Uterus (tissue), 2 donors: ENCODE results near the gene SELP.

Source experiments
- POLR2A ChIP-seq, 2 donors: fragments of 450-650 bp; IDR thresholded peaks; one replicate each; pipeline ENCODE4 v1.6.1; 2016; ENCODE audit warnings: antibody characterized with exemption in 2 of 2, mild to moderate bottlenecking in 1 of 2, moderate library complexity in 1 of 2
- TF ChIP-seq, protein P1 (sequence below), 4 experiments: fragments of 200-600 bp in 2 of 4; fragments of 450-650 bp in 2 of 4; sonication (generic) in 2 of 4; IDR thresholded peaks; one replicate each; pipeline ENCODE4 v1.5.1; 2016 to 2019; ENCODE audit warnings: antibody characterized with exemption in 4 of 4, mild to moderate bottlenecking in 2 of 4, moderate library complexity in 1 of 4

DNA sequence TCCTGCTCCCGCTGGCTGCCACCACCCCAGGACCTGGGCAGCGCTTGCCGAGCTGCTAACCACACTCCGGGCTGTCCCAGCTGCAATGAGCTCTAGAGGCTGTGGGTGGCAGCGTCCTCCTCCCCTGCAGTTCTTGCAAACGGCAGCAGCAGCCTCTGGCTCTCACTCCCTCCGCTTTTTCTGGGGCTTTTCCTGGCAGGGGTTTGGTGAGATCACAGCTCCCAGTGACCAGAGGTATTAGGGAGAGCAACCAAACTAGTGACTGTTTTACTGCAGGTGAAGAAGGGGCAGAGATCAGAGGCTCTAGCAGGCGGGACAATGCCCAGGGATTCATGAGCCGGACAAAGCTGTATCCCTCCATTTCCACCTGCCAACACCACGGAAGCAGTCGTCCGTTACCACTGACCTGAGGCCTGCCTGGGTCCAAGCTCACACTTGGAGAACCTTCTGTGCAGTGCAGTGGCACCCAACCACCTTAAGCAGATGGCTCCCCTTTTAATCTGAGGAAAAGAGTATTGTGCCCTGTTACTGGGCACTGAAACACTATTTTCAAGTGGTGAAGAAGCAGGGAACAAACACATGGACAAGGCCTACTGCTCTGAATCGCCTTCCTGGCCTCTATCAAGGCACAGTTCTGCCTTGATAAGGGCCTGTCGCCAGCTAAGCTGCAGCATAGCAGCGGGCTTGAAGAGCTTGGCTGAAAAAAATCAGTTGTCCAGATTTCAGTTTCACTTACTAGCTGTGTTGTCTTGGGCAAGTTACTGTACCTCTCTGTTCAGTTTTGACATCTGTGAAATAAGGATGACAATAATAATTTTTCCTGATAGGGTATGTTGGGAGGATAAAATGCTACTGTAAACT is 43.3 kb downstream of the SELP start, which contains the start of gene F5:
- TF ChIP-seq, protein P1, sequence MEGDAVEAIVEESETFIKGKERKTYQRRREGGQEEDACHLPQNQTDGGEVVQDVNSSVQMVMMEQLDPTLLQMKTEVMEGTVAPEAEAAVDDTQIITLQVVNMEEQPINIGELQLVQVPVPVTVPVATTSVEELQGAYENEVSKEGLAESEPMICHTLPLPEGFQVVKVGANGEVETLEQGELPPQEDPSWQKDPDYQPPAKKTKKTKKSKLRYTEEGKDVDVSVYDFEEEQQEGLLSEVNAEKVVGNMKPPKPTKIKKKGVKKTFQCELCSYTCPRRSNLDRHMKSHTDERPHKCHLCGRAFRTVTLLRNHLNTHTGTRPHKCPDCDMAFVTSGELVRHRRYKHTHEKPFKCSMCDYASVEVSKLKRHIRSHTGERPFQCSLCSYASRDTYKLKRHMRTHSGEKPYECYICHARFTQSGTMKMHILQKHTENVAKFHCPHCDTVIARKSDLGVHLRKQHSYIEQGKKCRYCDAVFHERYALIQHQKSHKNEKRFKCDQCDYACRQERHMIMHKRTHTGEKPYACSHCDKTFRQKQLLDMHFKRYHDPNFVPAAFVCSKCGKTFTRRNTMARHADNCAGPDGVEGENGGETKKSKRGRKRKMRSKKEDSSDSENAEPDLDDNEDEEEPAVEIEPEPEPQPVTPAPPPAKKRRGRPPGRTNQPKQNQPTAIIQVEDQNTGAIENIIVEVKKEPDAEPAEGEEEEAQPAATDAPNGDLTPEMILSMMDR (IDR thresholded peaks at IDR 0.05) = peak in 3 of 4 experiments; percentile 32 to 45 (median 44)
- TF ChIP-seq POLR2A (IDR thresholded peaks at IDR 0.05) = no peak
